Measurements from ENCODE around the gene SLC39A1.
A peak's percentile ranks its signal among the peaks of the same experiment; 100 is the strongest.
"Not testable (repeated sequence)": the region's sequence is repeated elsewhere in the genome, so short reads cannot be mapped to it uniquely, and the experiment has no call there.

SLC39A1 gene

GRCh38 chr1:153963030-153963849 is at the start of gene SLC39A1:
Gene SLC39A1 (minus strand): TSS chr1:153963537. CDS start chr1:153962715, 822 bp downstream.
- peak; percentile 99 for DNase-seq (ENCODE audit: low read depth)
- no peaks in the 10 kb centered on the region for H3K27me3 ChIP-seq (replicated peaks; ENCODE audit: control insufficient read depth, insufficient read depth, low read length)
- peak within 1 kb of the TSS; percentile 91 for H3K9ac ChIP-seq (ENCODE audit: low read length)
- peaks cover 10% of the 10 kb centered on the region for H3K36me3 ChIP-seq (ENCODE audit: control insufficient read depth, insufficient read depth, low read length, severe bottlenecking)
- H3K4me3 ChIP-seq (ENCODE audit: low read length): peak within 1 kb of the TSS; percentile 87
- H3K9me3 ChIP-seq (ENCODE audit: control insufficient read depth, low read length): no peaks in the 10 kb centered on the region
- H3K4me1 ChIP-seq (ENCODE audit: control insufficient read depth, insufficient read depth, low read length): peaks cover 41% of the 10 kb centered on the region

DNA sequence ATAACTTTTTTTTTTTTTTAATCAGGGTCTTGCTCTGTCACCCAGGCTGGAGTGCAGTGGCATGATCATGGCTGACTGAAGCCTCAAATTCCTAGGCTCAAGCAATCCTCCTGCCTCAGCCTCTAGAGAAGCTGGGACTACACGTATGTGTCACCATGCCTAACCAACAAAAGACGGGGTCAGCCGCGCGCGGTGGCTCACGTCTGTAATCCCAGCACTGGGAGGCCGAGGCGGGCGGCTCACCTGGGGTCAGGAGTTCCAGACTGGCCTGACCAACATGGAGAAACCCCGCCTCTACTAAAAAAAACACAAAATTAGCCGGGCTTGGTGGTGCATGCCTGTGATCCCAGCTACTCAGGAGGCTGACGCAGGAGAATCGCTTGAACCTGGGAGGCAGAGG is 49.2 kb upstream of the SLC39A1 start:
- not testable (repeated sequence) for H3K4me3 ChIP-seq (ENCODE audit: low read length); H3K36me3 ChIP-seq (ENCODE audit: control insufficient read depth, insufficient read depth, low read length, severe bottlenecking); H3K27me3 ChIP-seq (replicated peaks; ENCODE audit: control insufficient read depth, insufficient read depth, low read length); DNase-seq (ENCODE audit: low read depth); H3K4me1 ChIP-seq (ENCODE audit: control insufficient read depth, insufficient read depth, low read length); H3K9ac ChIP-seq (ENCODE audit: low read length); H3K9me3 ChIP-seq (ENCODE audit: control insufficient read depth, low read length)

- H3K4me3 ChIP-seq (ENCODE audit: low read length): no peak overlapping the region
- no peaks in the 10 kb centered on the region for H3K9me3 ChIP-seq (ENCODE audit: control insufficient read depth, low read length)
- no peak overlapping the region for H3K9ac ChIP-seq (ENCODE audit: low read length)
- no peak for DNase-seq (ENCODE audit: low read depth)
- H3K4me1 ChIP-seq (ENCODE audit: control insufficient read depth, insufficient read depth, low read length): peaks cover 6% of the 10 kb centered on the region
- no peaks in the 10 kb centered on the region for H3K27me3 ChIP-seq (replicated peaks; ENCODE audit: control insufficient read depth, insufficient read depth, low read length)
- no peaks in the 10 kb centered on the region for H3K36me3 ChIP-seq (ENCODE audit: control insufficient read depth, insufficient read depth, low read length, severe bottlenecking)
These were observed 48.8 kb upstream of the SLC39A1 start for GRCh38 chr1:154012129-154012528.

DNA sequence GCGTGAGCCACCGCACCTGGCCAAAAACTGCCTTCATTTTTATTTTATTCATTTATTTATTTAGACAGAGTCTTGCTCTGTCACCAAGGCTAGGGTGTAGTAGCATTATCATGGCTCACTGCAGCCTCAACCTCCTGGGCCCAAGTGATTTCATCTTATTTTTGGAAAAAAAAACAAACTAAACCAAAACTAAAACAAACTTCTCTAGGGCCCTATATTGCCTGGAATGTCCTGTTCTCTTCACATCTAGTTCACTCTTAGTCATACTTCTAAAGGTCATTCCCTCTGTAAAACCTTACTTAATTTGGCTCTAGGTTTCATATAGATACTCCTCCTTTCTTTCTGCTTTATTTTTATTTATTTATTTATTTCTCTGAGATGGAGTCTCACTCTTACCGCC is 42.8 kb upstream of the SLC39A1 start:
- Histone ChIP-seq H3K36me3 (ENCODE audit: control insufficient read depth, insufficient read depth, low read length, severe bottlenecking) (no peaks in the 10 kb centered on the region), H3K4me3 (ENCODE audit: low read length) (no peak overlapping the region), H3K9ac (ENCODE audit: low read length) (no peak overlapping the region), H3K9me3 (ENCODE audit: control insufficient read depth, low read length) (no peaks in the 10 kb centered on the region), H3K27me3 (replicated peaks; ENCODE audit: control insufficient read depth, insufficient read depth, low read length) (no peaks in the 10 kb centered on the region), H3K4me1 (ENCODE audit: control insufficient read depth, insufficient read depth, low read length) (peaks cover 6% of the 10 kb centered on the region)
- DNase-seq (ENCODE audit: low read depth): peak; percentile 77

DNA sequence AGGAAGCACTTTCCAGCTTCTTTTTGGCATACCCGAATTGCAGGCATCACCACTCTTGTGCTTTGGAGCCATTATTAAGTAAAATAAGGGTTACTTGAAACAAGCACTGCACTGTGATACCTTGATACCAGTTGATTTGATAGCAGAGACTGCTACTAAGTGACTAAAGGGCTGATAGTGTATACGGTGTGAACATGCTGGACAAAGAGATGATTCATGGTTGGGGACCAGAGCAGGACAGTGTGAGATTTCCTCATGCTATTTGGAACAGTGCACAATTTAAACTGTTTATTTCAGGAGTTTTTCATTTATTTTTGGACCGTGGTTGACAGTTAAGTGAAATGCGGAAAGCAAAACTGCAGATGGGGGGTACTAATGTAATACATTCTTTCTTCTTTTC is 37.1 kb upstream of the SLC39A1 start:
- Histone ChIP-seq H3K9ac (ENCODE audit: low read length) (no peak overlapping the region), H3K27me3 (replicated peaks; ENCODE audit: control insufficient read depth, insufficient read depth, low read length) (no peaks in the 10 kb centered on the region), H3K36me3 (ENCODE audit: control insufficient read depth, insufficient read depth, low read length, severe bottlenecking) (peaks cover 2% of the 10 kb centered on the region), H3K9me3 (ENCODE audit: control insufficient read depth, low read length) (no peaks in the 10 kb centered on the region), H3K4me1 (ENCODE audit: control insufficient read depth, insufficient read depth, low read length) (no peaks in the 10 kb centered on the region), H3K4me3 (ENCODE audit: low read length) (no peak overlapping the region)
- no peak for DNase-seq (ENCODE audit: low read depth)

DNA sequence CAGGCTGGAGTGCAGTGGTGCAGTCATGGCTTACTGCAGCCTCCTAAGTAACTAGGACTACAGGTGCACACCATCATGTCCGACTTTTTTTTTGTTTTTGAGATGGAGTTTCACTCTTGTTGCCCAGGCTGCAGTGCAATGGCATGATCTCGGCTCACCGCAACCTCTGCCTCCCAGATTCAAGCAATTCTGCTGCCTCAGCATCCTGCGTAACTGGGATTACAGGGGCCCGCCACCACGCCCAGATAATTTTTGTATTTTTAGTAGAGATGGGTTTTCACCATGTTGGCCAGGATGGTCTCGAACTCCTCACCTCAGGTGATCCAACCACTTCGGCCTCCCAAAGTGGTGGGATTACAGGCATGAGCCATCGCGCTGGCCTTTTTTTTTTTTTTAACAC is 33.5 kb upstream of the SLC39A1 start:
- DNase-seq (ENCODE audit: low read depth); H3K9me3 ChIP-seq (ENCODE audit: control insufficient read depth, low read length); H3K4me3 ChIP-seq (ENCODE audit: low read length); H3K9ac ChIP-seq (ENCODE audit: low read length); H3K27me3 ChIP-seq (replicated peaks; ENCODE audit: control insufficient read depth, insufficient read depth, low read length): not testable (repeated sequence)
- H3K36me3 ChIP-seq (ENCODE audit: control insufficient read depth, insufficient read depth, low read length, severe bottlenecking): peaks cover 29% of the 10 kb centered on the region
- H3K4me1 ChIP-seq (ENCODE audit: control insufficient read depth, insufficient read depth, low read length): peaks cover 14% of the 10 kb centered on the region

GRCh38 chr1:153995640-153996039 is 32.3 kb upstream of the SLC39A1 start:
- no peak for DNase-seq (ENCODE audit: low read depth)
- Histone ChIP-seq H3K4me1 (ENCODE audit: control insufficient read depth, insufficient read depth, low read length) (peaks cover 22% of the 10 kb centered on the region), H3K9ac (ENCODE audit: low read length) (no peak overlapping the region), H3K27me3 (replicated peaks; ENCODE audit: control insufficient read depth, insufficient read depth, low read length) (no peaks in the 10 kb centered on the region), H3K4me3 (ENCODE audit: low read length) (no peak overlapping the region), H3K36me3 (ENCODE audit: control insufficient read depth, insufficient read depth, low read length, severe bottlenecking) (peaks cover 35% of the 10 kb centered on the region), H3K9me3 (ENCODE audit: control insufficient read depth, low read length) (no peaks in the 10 kb centered on the region)

DNA sequence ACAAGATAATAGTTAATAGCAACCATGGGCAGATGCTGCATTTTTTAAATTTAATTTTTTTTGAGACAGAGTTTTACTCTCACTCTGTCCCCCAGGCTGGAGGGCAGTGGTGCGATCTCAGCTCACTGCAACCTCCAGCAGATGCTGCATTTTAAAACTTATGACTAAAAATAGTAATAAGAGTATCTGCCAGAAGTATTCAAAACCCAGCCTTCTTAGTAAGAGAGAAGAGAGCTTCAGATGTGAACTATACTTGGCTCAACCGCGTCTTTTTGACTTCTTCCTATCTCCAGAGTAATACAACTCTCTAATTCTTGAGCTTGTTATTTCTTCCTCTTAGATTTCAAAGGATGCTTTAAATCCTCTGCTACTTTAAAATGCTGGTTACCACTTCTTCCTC is 31.9 kb upstream of the SLC39A1 start:
- no peaks in the 10 kb centered on the region for H3K27me3 ChIP-seq (replicated peaks; ENCODE audit: control insufficient read depth, insufficient read depth, low read length)
- H3K36me3 ChIP-seq (ENCODE audit: control insufficient read depth, insufficient read depth, low read length, severe bottlenecking): peaks cover 35% of the 10 kb centered on the region
- no peak overlapping the region for H3K4me3 ChIP-seq (ENCODE audit: low read length)
- DNase-seq (ENCODE audit: low read depth): no peak
- H3K4me1 ChIP-seq (ENCODE audit: control insufficient read depth, insufficient read depth, low read length): peaks cover 22% of the 10 kb centered on the region
- no peak overlapping the region for H3K9ac ChIP-seq (ENCODE audit: low read length)
- H3K9me3 ChIP-seq (ENCODE audit: control insufficient read depth, low read length): no peaks in the 10 kb centered on the region

GRCh38 chr1:153991806-153992205 is 28.5 kb upstream of the SLC39A1 start:
- Histone ChIP-seq H3K36me3 (ENCODE audit: control insufficient read depth, insufficient read depth, low read length, severe bottlenecking) (peaks cover 35% of the 10 kb centered on the region), H3K9ac (ENCODE audit: low read length) (peak overlapping the region; percentile 99), H3K9me3 (ENCODE audit: control insufficient read depth, low read length) (no peaks in the 10 kb centered on the region), H3K4me3 (ENCODE audit: low read length) (peak overlapping the region; percentile 97), H3K4me1 (ENCODE audit: control insufficient read depth, insufficient read depth, low read length) (peaks cover 22% of the 10 kb centered on the region), H3K27me3 (replicated peaks; ENCODE audit: control insufficient read depth, insufficient read depth, low read length) (no peaks in the 10 kb centered on the region)
- no peak for DNase-seq (ENCODE audit: low read depth)

GRCh38 chr1:153991151-153991630 is 27.9 kb upstream of the SLC39A1 start:
- DNase-seq (ENCODE audit: low read depth): no peak
- peaks cover 35% of the 10 kb centered on the region for H3K36me3 ChIP-seq (ENCODE audit: control insufficient read depth, insufficient read depth, low read length, severe bottlenecking)
- no peaks in the 10 kb centered on the region for H3K9me3 ChIP-seq (ENCODE audit: control insufficient read depth, low read length)
- H3K4me3 ChIP-seq (ENCODE audit: low read length): peak overlapping the region; percentile 97
- H3K9ac ChIP-seq (ENCODE audit: low read length): peak overlapping the region; percentile 99
- H3K27me3 ChIP-seq (replicated peaks; ENCODE audit: control insufficient read depth, insufficient read depth, low read length): no peaks in the 10 kb centered on the region
- peaks cover 22% of the 10 kb centered on the region for H3K4me1 ChIP-seq (ENCODE audit: control insufficient read depth, insufficient read depth, low read length)

DNA sequence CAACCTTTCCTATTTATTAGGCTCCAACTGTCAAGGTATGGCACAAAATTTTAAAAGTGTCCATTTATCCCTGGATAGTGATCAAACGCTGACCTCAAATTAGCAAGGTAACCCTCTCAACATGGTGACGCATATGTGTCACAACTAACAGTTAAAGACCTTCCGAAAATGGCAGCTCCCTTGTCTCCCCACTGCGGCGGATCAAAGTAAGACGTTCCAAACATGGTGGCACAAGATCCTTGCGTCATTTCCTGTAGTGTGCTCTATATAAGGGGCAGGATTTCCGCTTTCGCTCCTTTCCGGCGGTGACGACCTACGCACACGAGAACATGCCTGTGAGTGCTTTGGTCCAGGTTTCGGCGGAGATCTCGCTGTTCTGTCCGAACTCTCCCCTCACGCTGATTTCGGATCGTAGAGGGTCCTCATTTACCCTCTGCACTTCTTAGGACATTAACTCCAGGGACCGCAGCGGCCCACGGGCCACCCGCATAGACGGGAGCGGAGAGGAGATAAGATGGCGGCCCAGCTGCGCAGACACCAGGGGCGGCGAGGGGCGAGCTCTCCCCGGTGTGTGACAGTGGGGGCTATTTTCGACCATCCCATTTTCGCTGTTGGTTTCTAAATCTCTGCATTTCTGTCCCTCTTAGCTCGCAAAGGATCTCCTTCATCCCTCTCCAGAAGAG is 27.3 kb upstream of the SLC39A1 start, which contains the start of gene RPS27:
TSS of gene RPS27 (plus strand) at position 295 of the 683 bp plus-strand sequence. CDS start at position 330, 35 bp downstream.
- H3K9ac ChIP-seq (ENCODE audit: low read length): peak within 1 kb of the TSS; percentile 99
- peaks cover 34% of the 10 kb centered on the region for H3K36me3 ChIP-seq (ENCODE audit: control insufficient read depth, insufficient read depth, low read length, severe bottlenecking)
- no peaks in the 10 kb centered on the region for H3K9me3 ChIP-seq (ENCODE audit: control insufficient read depth, low read length)
- H3K27me3 ChIP-seq (replicated peaks; ENCODE audit: control insufficient read depth, insufficient read depth, low read length): no peaks in the 10 kb centered on the region
- DNase-seq (ENCODE audit: low read depth): peak; percentile 99
- peak within 1 kb of the TSS; percentile 97 for H3K4me3 ChIP-seq (ENCODE audit: low read length)
- H3K4me1 ChIP-seq (ENCODE audit: control insufficient read depth, insufficient read depth, low read length): peaks cover 22% of the 10 kb centered on the region

All from adipocyte (in vitro differentiated cells).